HepG2 (cell line): ENCODE results near the gene QDPR. TPM values are rescaled to one million over a fixed set of nuclear protein-coding genes. Genes with fewer than 3 reads are reported as not detected.
A peak's percentile ranks its signal among the peaks of the same experiment; 100 is the strongest.

Experiments used
- ATAD3A ChIP-seq: sonication (generic); formaldehyde crosslinking; IDR thresholded peaks from 2 replicates; pipeline ENCODE4 v1.4.0; 2020; ENCODE audit warnings: missing genetic modification reagents
- CC2D1A ChIP-seq: sonication (generic); formaldehyde crosslinking; IDR thresholded peaks from 2 replicates; pipeline ENCODE4 v1.8.1; 2023; ENCODE audit warnings: mild to moderate bottlenecking, missing genetic modification reagents
- CEBPB ChIP-seq: IDR thresholded peaks from 2 replicates; pipeline ENCODE4 v1.6.1; 2011; ENCODE audit warnings: low read depth, low read length, improper control_type of control experiment, borderline replicate concordance
- FOXC1 ChIP-seq: sonication (generic); formaldehyde crosslinking; IDR thresholded peaks from 2 replicates; pipeline ENCODE4 v1.8.0; 2022; ENCODE audit warnings: mild to moderate bottlenecking, missing genetic modification reagents, borderline replicate concordance
- NFIC ChIP-seq: IDR thresholded peaks from 2 replicates; pipeline ENCODE4 v1.6.1; 2012; ENCODE audit warnings: mild to moderate bottlenecking, low read length, inconsistent platforms
- SETDB1 ChIP-seq: sonication (generic); formaldehyde crosslinking; IDR thresholded peaks from 2 replicates; pipeline ENCODE4 v1.5.1; 2020; ENCODE audit warnings: missing genetic modification reagents, mild to moderate bottlenecking, borderline replicate concordance
- SOX5 ChIP-seq: IDR thresholded peaks from 2 replicates; pipeline ENCODE4 v1.6.1; 2016; ENCODE audit warnings: borderline replicate concordance
- SUZ12 ChIP-seq: fragments of 150-350 bp; IDR thresholded peaks from 2 replicates; pipeline ENCODE4 v1.6.1; 2014; ENCODE audit warnings: low read depth, low read length
- TCF12 ChIP-seq, 2 experiments: fragments of 450-650 bp in 1 of 2; sonication (generic) in 1 of 2; formaldehyde crosslinking in 1 of 2; IDR thresholded peaks; 2 replicates each; pipeline versions ENCODE4 v1.6.1 to v1.8.0; 2017 to 2022; ENCODE audit warnings: antibody characterized with exemption in 1 of 2, mild to moderate bottlenecking in 1 of 2, missing genetic modification reagents in 1 of 2, moderate library complexity in 1 of 2
- TEAD3 ChIP-seq: optimal IDR thresholded peaks from 2 replicates; pipeline ENCODE3; 2016; ENCODE audit warnings: borderline replicate concordance
- ZC3H4 ChIP-seq: sonication (generic); formaldehyde crosslinking; IDR thresholded peaks from 2 replicates; pipeline ENCODE4 v1.4.0; 2020; ENCODE audit warnings: missing genetic modification reagents, borderline replicate concordance
- ZKSCAN5 ChIP-seq: sonication (generic); formaldehyde crosslinking; IDR thresholded peaks from 2 replicates; pipeline ENCODE4 v1.5.1; 2020; ENCODE audit warnings: mild to moderate bottlenecking, missing genetic modification reagents
- ZNF160 ChIP-seq: sonication (generic); formaldehyde crosslinking; IDR thresholded peaks from 2 replicates; pipeline ENCODE4 v1.8.0; 2022; ENCODE audit warnings: mild to moderate bottlenecking, inconsistent platforms, missing genetic modification reagents
- ZNF468 ChIP-seq: sonication (generic); formaldehyde crosslinking; IDR thresholded peaks from 2 replicates; pipeline ENCODE4 v1.8.0; 2022; ENCODE audit warnings: mild to moderate bottlenecking, moderate library complexity, missing genetic modification reagents
- ZNF761 ChIP-seq: sonication (generic); formaldehyde crosslinking; conservative IDR thresholded peaks from 2 replicates; pipeline ENCODE4 v1.4.0; 2020; ENCODE audit warnings: mild to moderate bottlenecking, missing genetic modification reagents
- polyA plus RNA-seq, 8 experiments: library from polyadenylated mRNA; depleted of rRNA in 3 of 8; stranded (reverse) in 7 of 8; unstranded in 1 of 8; fragments of >200 nt; fragmentation: Illumina TruSeq in 4 of 8; extraction: Trizol in 4 of 8; gene quantifications; 2 replicates each; pipeline versions ENCODE4 v1.2.1 to v1.2.3, GENCODE V29; 2011 to 2016; ENCODE audit warnings: low read depth in 4 of 8, missing spikeins in 1 of 8, mixed read lengths in 1 of 8; ENCODE audit not compliant: insufficient read depth in 1 of 8
- total RNA-seq, 5 experiments: library from RNA; depleted of rRNA; stranded (reverse); fragments of >200 nt; fragmentation: Illumina TruSeq; extraction: Trizol; gene quantifications; 2 replicates each; pipeline ENCODE4 v1.2.3, GENCODE V29; 2016; ENCODE audit warnings: low read depth in 1 of 5
- TF ChIP-seq, protein P1 (sequence below): sonication (generic); formaldehyde crosslinking; IDR thresholded peaks from 2 replicates; pipeline ENCODE4 v1.8.0; 2022; ENCODE audit warnings: missing genetic modification reagents, mild to moderate bottlenecking, moderate library complexity, borderline replicate concordance
- TF ChIP-seq, protein P2 (sequence below): IDR thresholded peaks from 2 replicates; pipeline ENCODE4 v1.6.1; 2016; ENCODE audit warnings: missing genetic modification reagents, missing compliant biosample characterization
- TF ChIP-seq, protein P3 (sequence below): sonication (generic); formaldehyde crosslinking; IDR thresholded peaks from 2 replicates; pipeline ENCODE4 v1.4.0; 2020; ENCODE audit warnings: low read depth, mild to moderate bottlenecking, missing genetic modification reagents
- TF ChIP-seq, protein P4 (sequence below): IDR thresholded peaks from 2 replicates; pipeline ENCODE4 v1.6.1; 2016; ENCODE audit warnings: low read depth, control low read depth
- TF ChIP-seq, protein P5 (sequence below): IDR thresholded peaks from 2 replicates; pipeline ENCODE4 v1.6.1; 2016; ENCODE audit warnings: missing compliant biosample characterization, missing genetic modification reagents, borderline replicate concordance

The QDPR gene
- total and polyA plus RNA-seq, 2 of the 13 experiments (the other 11 are each of a cell fraction or from before 2014, with no cell fraction given): 9.9 to 95.5 TPM

DNA sequence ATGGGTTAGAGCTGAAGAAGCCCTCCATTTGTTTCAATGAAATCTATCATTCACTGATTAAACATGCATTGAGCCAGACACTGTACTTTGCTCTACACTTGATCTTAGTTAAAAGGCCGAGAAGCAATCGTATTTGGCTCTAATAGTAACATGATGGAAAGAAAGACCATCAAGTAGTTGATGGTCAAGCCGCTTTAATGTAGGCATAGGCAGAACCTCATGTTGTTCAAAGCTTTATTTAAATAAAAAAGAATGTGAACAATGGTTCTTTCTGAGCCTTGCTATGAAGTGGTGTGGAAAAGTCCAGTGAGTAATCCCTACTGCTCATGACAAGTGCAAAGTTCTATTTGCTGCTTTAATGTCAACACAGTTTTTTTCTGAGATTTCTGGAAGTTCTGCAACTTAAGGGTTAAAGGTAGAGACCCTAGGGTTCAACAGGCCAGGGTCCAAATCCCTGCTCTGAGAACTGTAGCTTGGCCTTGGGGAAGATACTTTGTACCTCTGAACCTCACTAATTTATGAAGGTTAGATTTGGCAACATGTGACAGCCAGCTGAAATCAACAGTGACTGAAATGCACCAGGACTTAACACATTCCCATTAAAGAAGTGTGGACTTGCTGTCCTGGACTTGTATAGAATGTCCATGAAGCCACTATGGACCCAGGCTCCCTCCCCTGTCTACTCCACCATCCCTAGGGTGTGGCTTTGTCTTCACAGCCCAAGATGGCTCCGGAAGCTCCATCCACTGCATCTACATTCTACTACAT is 47.2 kb upstream of the QDPR start (continued):
- TF ChIP-seq, protein P1, sequence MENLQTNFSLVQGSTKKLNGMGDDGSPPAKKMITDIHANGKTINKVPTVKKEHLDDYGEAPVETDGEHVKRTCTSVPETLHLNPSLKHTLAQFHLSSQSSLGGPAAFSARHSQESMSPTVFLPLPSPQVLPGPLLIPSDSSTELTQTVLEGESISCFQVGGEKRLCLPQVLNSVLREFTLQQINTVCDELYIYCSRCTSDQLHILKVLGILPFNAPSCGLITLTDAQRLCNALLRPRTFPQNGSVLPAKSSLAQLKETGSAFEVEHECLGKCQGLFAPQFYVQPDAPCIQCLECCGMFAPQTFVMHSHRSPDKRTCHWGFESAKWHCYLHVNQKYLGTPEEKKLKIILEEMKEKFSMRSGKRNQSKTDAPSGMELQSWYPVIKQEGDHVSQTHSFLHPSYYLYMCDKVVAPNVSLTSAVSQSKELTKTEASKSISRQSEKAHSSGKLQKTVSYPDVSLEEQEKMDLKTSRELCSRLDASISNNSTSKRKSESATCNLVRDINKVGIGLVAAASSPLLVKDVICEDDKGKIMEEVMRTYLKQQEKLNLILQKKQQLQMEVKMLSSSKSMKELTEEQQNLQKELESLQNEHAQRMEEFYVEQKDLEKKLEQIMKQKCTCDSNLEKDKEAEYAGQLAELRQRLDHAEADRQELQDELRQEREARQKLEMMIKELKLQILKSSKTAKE: no peak
- no peak for TF ChIP-seq TCF12 (IDR thresholded peaks at IDR 0.05)
- peak; percentile 95 for TF ChIP-seq TCF12 (CRISPR knock-in tag; IDR thresholded peaks at IDR 0.05)
- TF ChIP-seq CEBPB: peak; percentile 81
- TF ChIP-seq SOX5 (CRISPR knock-in tag): peak; percentile 98
- TF ChIP-seq ZNF160: peak; percentile 74; the same call in 1 of the 2 replicates
- TF ChIP-seq, protein P2, sequence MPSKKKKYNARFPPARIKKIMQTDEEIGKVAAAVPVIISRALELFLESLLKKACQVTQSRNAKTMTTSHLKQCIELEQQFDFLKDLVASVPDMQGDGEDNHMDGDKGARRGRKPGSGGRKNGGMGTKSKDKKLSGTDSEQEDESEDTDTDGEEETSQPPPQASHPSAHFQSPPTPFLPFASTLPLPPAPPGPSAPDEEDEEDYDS: 0 out of 2 replicates have a peak, but pooled peaks have one; percentile 43
- TF ChIP-seq TEAD3 (CRISPR knock-in tag): no peak
- no peak for TF ChIP-seq ATAD3A (CRISPR knock-in tag)
- TF ChIP-seq FOXC1 (CRISPR knock-in tag): no peak; the same call in 1 of the 2 replicates
- no peak; the same call in 1 of the 2 replicates for TF ChIP-seq CC2D1A (CRISPR knock-in tag)
- TF ChIP-seq, protein P3, sequence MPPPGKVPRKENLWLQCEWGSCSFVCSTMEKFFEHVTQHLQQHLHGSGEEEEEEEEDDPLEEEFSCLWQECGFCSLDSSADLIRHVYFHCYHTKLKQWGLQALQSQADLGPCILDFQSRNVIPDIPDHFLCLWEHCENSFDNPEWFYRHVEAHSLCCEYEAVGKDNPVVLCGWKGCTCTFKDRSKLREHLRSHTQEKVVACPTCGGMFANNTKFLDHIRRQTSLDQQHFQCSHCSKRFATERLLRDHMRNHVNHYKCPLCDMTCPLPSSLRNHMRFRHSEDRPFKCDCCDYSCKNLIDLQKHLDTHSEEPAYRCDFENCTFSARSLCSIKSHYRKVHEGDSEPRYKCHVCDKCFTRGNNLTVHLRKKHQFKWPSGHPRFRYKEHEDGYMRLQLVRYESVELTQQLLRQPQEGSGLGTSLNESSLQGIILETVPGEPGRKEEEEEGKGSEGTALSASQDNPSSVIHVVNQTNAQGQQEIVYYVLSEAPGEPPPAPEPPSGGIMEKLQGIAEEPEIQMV (CRISPR knock-in tag): peak; percentile 75; the same call in 1 of the 2 replicates
- TF ChIP-seq, protein P4, sequence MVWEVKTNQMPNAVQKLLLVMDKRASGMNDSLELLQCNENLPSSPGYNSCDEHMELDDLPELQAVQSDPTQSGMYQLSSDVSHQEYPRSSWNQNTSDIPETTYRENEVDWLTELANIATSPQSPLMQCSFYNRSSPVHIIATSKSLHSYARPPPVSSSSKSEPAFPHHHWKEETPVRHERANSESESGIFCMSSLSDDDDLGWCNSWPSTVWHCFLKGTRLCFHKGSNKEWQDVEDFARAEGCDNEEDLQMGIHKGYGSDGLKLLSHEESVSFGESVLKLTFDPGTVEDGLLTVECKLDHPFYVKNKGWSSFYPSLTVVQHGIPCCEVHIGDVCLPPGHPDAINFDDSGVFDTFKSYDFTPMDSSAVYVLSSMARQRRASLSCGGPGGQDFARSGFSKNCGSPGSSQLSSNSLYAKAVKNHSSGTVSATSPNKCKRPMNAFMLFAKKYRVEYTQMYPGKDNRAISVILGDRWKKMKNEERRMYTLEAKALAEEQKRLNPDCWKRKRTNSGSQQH (CRISPR knock-in tag): peak; percentile 36; the same call in 1 of the 2 replicates
- TF ChIP-seq SETDB1 (CRISPR knock-in tag): no peak
- TF ChIP-seq, protein P5, sequence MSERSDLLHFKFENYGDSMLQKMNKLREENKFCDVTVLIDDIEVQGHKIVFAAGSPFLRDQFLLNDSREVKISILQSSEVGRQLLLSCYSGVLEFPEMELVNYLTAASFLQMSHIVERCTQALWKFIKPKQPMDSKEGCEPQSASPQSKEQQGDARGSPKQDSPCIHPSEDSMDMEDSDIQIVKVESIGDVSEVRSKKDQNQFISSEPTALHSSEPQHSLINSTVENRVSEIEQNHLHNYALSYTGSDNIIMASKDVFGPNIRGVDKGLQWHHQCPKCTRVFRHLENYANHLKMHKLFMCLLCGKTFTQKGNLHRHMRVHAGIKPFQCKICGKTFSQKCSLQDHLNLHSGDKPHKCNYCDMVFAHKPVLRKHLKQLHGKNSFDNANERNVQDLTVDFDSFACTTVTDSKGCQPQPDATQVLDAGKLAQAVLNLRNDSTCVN (CRISPR knock-in tag): 0 out of 2 replicates have a peak, but pooled peaks have one; percentile 38
- TF ChIP-seq ZNF468 (CRISPR knock-in tag): no peak
- TF ChIP-seq ZC3H4 (CRISPR knock-in tag): no peak
- TF ChIP-seq ZKSCAN5: no peak
- TF ChIP-seq SUZ12: no peak
- peak; percentile 64; the same call in 1 of the 2 replicates for TF ChIP-seq ZNF761 (CRISPR knock-in tag)
- peak; percentile 99 for TF ChIP-seq NFIC
